ENCODE results near the gene FARS2.

Gene FARS2

GRCh38 chr6:5765141-5765760 lies 503.9 kb downstream of the FARS2 start:
- ChIA-PET CTCF (no interaction called here), POLR2A (no interaction called here)
- no peak for DNase-seq (ENCODE audit: extremely low spot score)
- no peak for TF ChIP-seq SUZ12 (IDR thresholded peaks at IDR 0.05)

- TF ChIP-seq SUZ12 (IDR thresholded peaks at IDR 0.05), result no peak
- no peak for TF ChIP-seq SP1 (IDR thresholded peaks at IDR 0.05)
- no peak for TF ChIP-seq FOXA1 (IDR thresholded peaks at IDR 0.05)
- no peak for TF ChIP-seq CTBP1 (IDR thresholded peaks at IDR 0.05; ENCODE audit: borderline replicate concordance)
- no peak for TF ChIP-seq NFRKB (IDR thresholded peaks at IDR 0.05)
- no peak for TF ChIP-seq HDGF (IDR thresholded peaks at IDR 0.05; ENCODE audit: borderline replicate concordance)
- TF ChIP-seq ELF4 (IDR thresholded peaks at IDR 0.05), result no peak
- TF ChIP-seq LEF1 (IDR thresholded peaks at IDR 0.05; ENCODE audit: borderline replicate concordance), result no peak
- no peak for TF ChIP-seq L3MBTL2 (conservative IDR thresholded peaks at IDR 0.05)
- TF ChIP-seq ZNF384 (IDR thresholded peaks at IDR 0.05), result no peak
- no peak for TF ChIP-seq TARDBP (IDR thresholded peaks at IDR 0.05)
- no peak for TF ChIP-seq ARNT (IDR thresholded peaks at IDR 0.05)
- TF ChIP-seq FOXM1 (IDR thresholded peaks at IDR 0.05; ENCODE audit: borderline replicate concordance), result no peak
- no peak for TF ChIP-seq BHLHE40 (IDR thresholded peaks at IDR 0.05; ENCODE audit: borderline replicate concordance)
- no peak for TF ChIP-seq PKNOX1 (IDR thresholded peaks at IDR 0.05)
- POLR2A ChIA-PET, result no interaction called here
- DNase-seq (ENCODE audit: extremely low spot score), result no peak
- CTCF ChIA-PET, result no interaction called here
Measured at GRCh38 chr6:5766260-5766659, 504.9 kb downstream of the FARS2 start.

- ChIA-PET CTCF (no interaction called here), POLR2A (no interaction called here)
- no peak for DNase-seq (ENCODE audit: extremely low spot score)
- no peak for TF ChIP-seq CTBP1 (IDR thresholded peaks at IDR 0.05; ENCODE audit: borderline replicate concordance)
- no peak for TF ChIP-seq TARDBP (IDR thresholded peaks at IDR 0.05)
- TF ChIP-seq ARNT (IDR thresholded peaks at IDR 0.05), result no peak
- no peak for TF ChIP-seq NFRKB (IDR thresholded peaks at IDR 0.05)
- no peak for TF ChIP-seq SUZ12 (IDR thresholded peaks at IDR 0.05)
- no peak for TF ChIP-seq LEF1 (IDR thresholded peaks at IDR 0.05; ENCODE audit: borderline replicate concordance)
- TF ChIP-seq L3MBTL2 (conservative IDR thresholded peaks at IDR 0.05), result no peak
- TF ChIP-seq ZNF384 (IDR thresholded peaks at IDR 0.05), result no peak
- TF ChIP-seq FOXM1 (IDR thresholded peaks at IDR 0.05; ENCODE audit: borderline replicate concordance), result no peak
Measured at GRCh38 chr6:5767471-5767870, 506.2 kb downstream of the FARS2 start.

- no peak for TF ChIP-seq ARNT (IDR thresholded peaks at IDR 0.05)
- TF ChIP-seq TARDBP (IDR thresholded peaks at IDR 0.05), result no peak
- TF ChIP-seq NFRKB (IDR thresholded peaks at IDR 0.05), result no peak
- TF ChIP-seq PKNOX1 (IDR thresholded peaks at IDR 0.05), result no peak
- no peak for TF ChIP-seq SUZ12 (IDR thresholded peaks at IDR 0.05)
- TF ChIP-seq CTBP1 (IDR thresholded peaks at IDR 0.05; ENCODE audit: borderline replicate concordance), result no peak
- no peak for TF ChIP-seq BHLHE40 (IDR thresholded peaks at IDR 0.05; ENCODE audit: borderline replicate concordance)
- TF ChIP-seq FOXM1 (IDR thresholded peaks at IDR 0.05; ENCODE audit: borderline replicate concordance), result no peak
- no peak for TF ChIP-seq ELF4 (IDR thresholded peaks at IDR 0.05)
- no peak for TF ChIP-seq SP1 (IDR thresholded peaks at IDR 0.05)
- TF ChIP-seq HDGF (IDR thresholded peaks at IDR 0.05; ENCODE audit: borderline replicate concordance), result no peak
- no peak for TF ChIP-seq FOXA1 (IDR thresholded peaks at IDR 0.05)
- no peak for DNase-seq (ENCODE audit: extremely low spot score)
- ChIA-PET POLR2A (no interaction called here), CTCF (no interaction called here)
Measured at GRCh38 chr6:5771211-5771610, 509.9 kb downstream of the FARS2 start.

GRCh38 chr6:5771759-5772390 lies 510.6 kb downstream of the FARS2 start:
- POLR2A ChIA-PET, result no interaction called here

More at GRCh38 chr6:5771759-5772390, 510.6 kb downstream of the FARS2 start:
- TF ChIP-seq ZNF384 (IDR thresholded peaks at IDR 0.05) (no peak), FOXM1 (IDR thresholded peaks at IDR 0.05; ENCODE audit: borderline replicate concordance) (no peak), BHLHE40 (IDR thresholded peaks at IDR 0.05; ENCODE audit: borderline replicate concordance) (no peak), SP1 (IDR thresholded peaks at IDR 0.05) (no peak), NFRKB (IDR thresholded peaks at IDR 0.05) (no peak), ARNT (IDR thresholded peaks at IDR 0.05) (no peak), PKNOX1 (IDR thresholded peaks at IDR 0.05) (no peak), SUZ12 (IDR thresholded peaks at IDR 0.05) (no peak), LEF1 (IDR thresholded peaks at IDR 0.05; ENCODE audit: borderline replicate concordance) (no peak), ELF4 (IDR thresholded peaks at IDR 0.05) (no peak), L3MBTL2 (conservative IDR thresholded peaks at IDR 0.05) (no peak), FOXK2 (IDR thresholded peaks at IDR 0.05) (no peak), TARDBP (IDR thresholded peaks at IDR 0.05) (no peak), HDGF (IDR thresholded peaks at IDR 0.05; ENCODE audit: borderline replicate concordance) (no peak)
- no peak for DNase-seq (ENCODE audit: extremely low spot score)
- CTCF ChIA-PET, result no interaction called here
